T-cell (primary cell): ENCODE measurements around the gene KRTAP4-6. TPM values are rescaled to one million over a fixed set of nuclear protein-coding genes. Genes with fewer than 3 reads are reported as not detected.
A peak's percentile ranks its signal among the peaks of the same experiment; 100 is the strongest.
"Not testable (repeated sequence)": the region's sequence is repeated elsewhere in the genome, so short reads cannot be mapped to it uniquely, and the experiment has no call there.

Experiments used
- ATAC-seq, 4 experiments: fragments of 200-7000 bp in 3 of 4; fragments of 150-1000 bp in 1 of 4; cut with Tn5 transposase; replicated peaks in 1 of 4; 1 replicate in 3 of 4; 2 replicates in 1 of 4; pipeline ENCODE4 v1.10.0; 2021; ENCODE audit warnings: moderate library complexity in 3 of 4, mild to moderate bottlenecking in 2 of 4, moderate number of reproducible peaks in 1 of 4
- CTCF ChIA-PET, 2 donors: fragments of 300-600 bp; sonication (Branson Sonifier 250); formaldehyde crosslinking; loops; one replicate each; lab custom pipeline; 2022; ENCODE audit warnings: antibody characterized with exemption in 2 of 2; lab: Charles Lee
- POLR2A ChIA-PET, 2 donors: fragments of 300-600 bp; sonication (Branson Sonifier 250); formaldehyde crosslinking; loops; one replicate each; lab custom pipeline; 2022; ENCODE audit warnings: antibody characterized with exemption in 2 of 2; lab: Charles Lee
- DNase-seq, 35 experiments: peaks; one replicate each; pipeline versions ENCODE4 v3.0.0 to v3.0.0-alpha.2; 2013 to 2023
- H3K27ac ChIP-seq: one replicate; pipeline ENCODE4 v1.5.1; 2013; ENCODE audit warnings: low read length
- H3K27me3 ChIP-seq, 2 experiments: replicated peaks in 1 of 2; 1 replicate in 1 of 2; 2 replicates in 1 of 2; pipeline versions ENCODE4 v1.6.1 to v1.7.0; 2013; ENCODE audit warnings: low read length in 1 of 2, mixed read lengths in 1 of 2; ENCODE audit not compliant: control insufficient read depth in 2 of 2, insufficient read depth in 2 of 2; ENCODE audit errors: extremely low read depth in 1 of 2
- H3K36me3 ChIP-seq, 2 donors: 1 replicate in 1 of 2; 2 replicates in 1 of 2; pipeline versions ENCODE4 v1.6.1 to v1.7.0; 2013; ENCODE audit warnings: low read length in 1 of 2; ENCODE audit not compliant: control insufficient read depth in 2 of 2, insufficient read depth in 1 of 2; ENCODE audit errors: extremely low read depth in 1 of 2
- H3K4me1 ChIP-seq, 2 experiments: 1 replicate in 1 of 2; 2 replicates in 1 of 2; pipeline versions ENCODE4 v1.6.1 to v1.7.0; 2013; ENCODE audit warnings: low read length in 2 of 2, mixed read lengths in 1 of 2; ENCODE audit not compliant: insufficient read depth in 2 of 2, control insufficient read depth in 1 of 2; ENCODE audit errors: extremely low read depth in 1 of 2
- H3K4me3 ChIP-seq, 2 donors: 1 replicate in 1 of 2; 2 replicates in 1 of 2; pipeline versions ENCODE4 v1.5.1 to v1.7.0; 2013; ENCODE audit warnings: mild to moderate bottlenecking in 2 of 2, low read length in 1 of 2, moderate library complexity in 1 of 2; ENCODE audit not compliant: control insufficient read depth in 1 of 2; ENCODE audit errors: extremely low read depth in 1 of 2
- H3K9me3 ChIP-seq: 2 replicates; pipeline ENCODE4 v1.7.0; 2013
- H3K27ac Mint-ChIP-seq, 2 donors: one replicate each; pipeline ENCODE4 v1.8.0; 2020 to 2021; ENCODE audit warnings: mild to moderate bottlenecking in 2 of 2, mixed read lengths in 2 of 2
- H3K27me3 Mint-ChIP-seq, 2 donors: one replicate each; pipeline ENCODE4 v1.8.0; 2021 to 2022; ENCODE audit warnings: mixed read lengths in 2 of 2
- H3K36me3 Mint-ChIP-seq: one replicate; pipeline ENCODE4 v1.8.0; 2021; ENCODE audit warnings: mixed read lengths
- H3K4me1 Mint-ChIP-seq, 3 donors: one replicate each; pipeline ENCODE4 v1.8.0; 2020 to 2022; ENCODE audit warnings: mixed read lengths in 3 of 3, mild to moderate bottlenecking in 1 of 3
- H3K4me3 Mint-ChIP-seq, 3 donors: one replicate each; pipeline ENCODE4 v1.8.0; 2020 to 2022; ENCODE audit warnings: mild to moderate bottlenecking in 3 of 3, mixed read lengths in 3 of 3, moderate library complexity in 3 of 3
- H3K9me3 Mint-ChIP-seq, 3 donors: one replicate each; pipeline ENCODE4 v1.8.0; 2020 to 2022; ENCODE audit warnings: mixed read lengths in 3 of 3
- WGBS: methylation state at CpG from one replicate; pipeline ENCODE4 v1.1.5; 2013; ENCODE audit warnings: missing lambda C conversion rate; ENCODE audit not compliant: insufficient coverage; 5-methylcytosine and 5-hydroxymethylcytosine counted together
- total RNA-seq, 35 experiments: library from RNA in 6 of 35; stranded (reverse) in 6 of 35; fragments of 120-200 nt in 1 of 35; gene quantifications; one replicate each; pipeline versions ENCODE4 v1.2.1 to v1.2.4 and lab custom pipeline; 2013 to 2026

KRTAP4-6 gene
- total RNA-seq, 5 donors from 2014 or later (not counting 1 experiment from before 2014, with no cell fraction given), result not detected

GRCh38 chr17:41111151-41111885 lies 29.0 kb downstream of the KRTAP4-6 start:
- no peak for ATAC-seq
- no peak overlapping the region for H3K27ac ChIP-seq
- no peaks in the 10 kb centered on the region for H3K9me3 ChIP-seq
- no peak overlapping the region for H3K27ac Mint-ChIP-seq
- no CpG with 5 or more reads among the region's 2 CpGs for WGBS
- no peaks in the 10 kb centered on the region for H3K36me3 ChIP-seq
- CTCF ChIA-PET, result no interaction called here
- no peaks in the 10 kb centered on the region for H3K4me1 ChIP-seq
- H3K9me3 Mint-ChIP-seq, result peaks cover 0 to 11% (median 0%) of the 10 kb centered on the region in 3 donors
- H3K27me3 ChIP-seq, result peaks cover 0 to 6% of the 10 kb centered on the region in 2 experiments
- POLR2A ChIA-PET, result no interaction called here
- H3K4me3 Mint-ChIP-seq, result no peak overlapping the region
- H3K36me3 Mint-ChIP-seq, result peaks cover 8% of the 10 kb centered on the region
- H3K4me1 Mint-ChIP-seq, result peaks cover 3 to 10% (median 7%) of the 10 kb centered on the region in 3 donors
- peaks cover 0 to 8% of the 10 kb centered on the region in 2 donors for H3K27me3 Mint-ChIP-seq
- no peak for DNase-seq
- H3K4me3 ChIP-seq, result no peak overlapping the region

DNA sequence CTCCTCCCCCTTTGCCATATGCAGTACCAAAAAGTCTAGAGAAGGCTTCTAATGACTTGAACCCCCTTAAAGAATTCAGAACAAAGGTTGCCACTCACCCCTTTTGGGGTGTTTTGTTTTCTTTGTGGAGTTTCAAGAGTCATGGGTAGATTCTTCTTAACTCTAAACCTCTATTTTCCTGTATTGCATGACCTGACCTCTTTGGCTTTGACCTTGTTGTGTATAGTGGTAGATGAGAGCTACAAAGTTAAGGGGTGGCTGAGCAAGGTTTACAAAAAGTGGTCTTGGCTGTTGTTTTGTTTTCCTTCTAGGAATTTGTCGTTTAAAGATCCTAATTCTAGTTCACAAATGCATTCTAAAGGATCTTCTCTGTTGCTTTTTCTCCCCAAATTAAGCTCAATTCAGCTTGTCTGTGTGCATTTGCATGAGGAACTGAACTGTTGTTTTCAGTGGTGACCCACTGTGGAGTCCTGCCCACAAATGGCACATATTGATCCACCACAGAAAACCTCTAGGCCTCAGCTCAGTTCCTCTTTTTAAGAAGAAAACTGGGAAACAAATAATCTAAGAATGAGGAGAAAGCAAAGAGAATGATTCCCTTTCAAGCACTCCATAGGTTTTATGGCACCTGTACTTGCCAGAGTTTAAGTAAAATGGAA lies 31.5 kb downstream of the KRTAP4-6 start:
- H3K27ac ChIP-seq, H3K4me3 Mint-ChIP-seq, H3K27me3 ChIP-seq, H3K27ac Mint-ChIP-seq, ATAC-seq, H3K36me3 Mint-ChIP-seq, H3K9me3 ChIP-seq, H3K4me3 ChIP-seq, DNase-seq, CTCF ChIA-PET, H3K4me1 ChIP-seq, H3K36me3 ChIP-seq, H3K4me1 Mint-ChIP-seq, POLR2A ChIA-PET: not testable (repeated sequence)
- WGBS, result no CpG with 5 or more reads among the region's 1 CpG
- peaks cover 0 to 11% (median 0%) of the 10 kb centered on the region in 3 donors for H3K9me3 Mint-ChIP-seq
- peaks cover 5 to 10% of the 10 kb centered on the region in 2 donors for H3K27me3 Mint-ChIP-seq

- no peak for ATAC-seq
- ChIA-PET CTCF (no interaction called here), POLR2A (no interaction called here)
- Mint-ChIP-seq H3K27me3 (peaks cover 5 to 10% of the 10 kb centered on the region in 2 donors), H3K9me3 (peaks cover 0 to 11% (median 0%) of the 10 kb centered on the region in 3 donors), H3K36me3 (peaks cover 6% of the 10 kb centered on the region), H3K27ac (no peak overlapping the region), H3K4me1 (peaks cover 3 to 10% (median 6%) of the 10 kb centered on the region in 3 donors), H3K4me3 (no peak overlapping the region)
- Histone ChIP-seq H3K9me3 (no peaks in the 10 kb centered on the region), H3K27ac (no peak overlapping the region), H3K4me3 (no peak overlapping the region), H3K4me1 (no peaks in the 10 kb centered on the region), H3K27me3 (no peaks in the 10 kb centered on the region), H3K36me3 (no peaks in the 10 kb centered on the region)
- no peak for DNase-seq
- WGBS, result no CpG with 5 or more reads among the region's 1 CpG
Measured at GRCh38 chr17:41107941-41108450, 32.3 kb downstream of the KRTAP4-6 start.

DNA sequence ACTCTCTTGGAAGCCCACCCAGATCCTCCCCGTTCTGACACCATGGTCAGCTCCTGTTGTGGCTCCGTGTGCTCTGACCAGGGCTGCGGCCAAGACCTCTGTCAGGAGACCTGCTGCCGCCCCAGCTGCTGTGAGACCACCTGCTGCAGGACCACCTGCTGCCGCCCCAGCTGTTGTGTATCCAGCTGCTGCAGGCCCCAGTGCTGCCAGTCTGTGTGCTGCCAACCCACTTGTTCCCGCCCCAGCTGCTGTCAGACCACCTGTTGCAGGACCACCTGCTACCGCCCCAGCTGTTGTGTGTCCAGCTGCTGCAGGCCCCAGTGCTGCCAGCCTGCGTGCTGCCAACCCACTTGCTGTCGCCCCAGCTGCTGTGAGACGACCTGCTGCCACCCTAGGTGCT lies 35.0 kb downstream of the KRTAP4-6 start, which contains the start of gene KRTAP4-9:
KRTAP4-9 (plus strand) TSS at position 43 of the 400 bp plus-strand sequence; CDS start at position 43, 0 bp downstream.
- POLR2A ChIA-PET, H3K9me3 Mint-ChIP-seq, H3K9me3 ChIP-seq, H3K36me3 Mint-ChIP-seq, H3K4me3 Mint-ChIP-seq, H3K27me3 ChIP-seq, H3K27ac ChIP-seq, CTCF ChIA-PET, H3K4me3 ChIP-seq, DNase-seq, ATAC-seq, H3K27me3 Mint-ChIP-seq, H3K36me3 ChIP-seq, H3K4me1 ChIP-seq: not testable (repeated sequence)
- peak within 1 kb of the TSS in 1 of 2 donors; percentile 41 for H3K27ac Mint-ChIP-seq
- peaks cover 3 to 12% (median 8%) of the 10 kb centered on the region in 3 donors for H3K4me1 Mint-ChIP-seq
- WGBS, result 74% methylated on average over 9 of the region's 10 CpGs

- ATAC-seq, H3K36me3 Mint-ChIP-seq, H3K27ac Mint-ChIP-seq, H3K4me3 ChIP-seq, H3K27ac ChIP-seq, H3K9me3 Mint-ChIP-seq, H3K9me3 ChIP-seq, H3K4me1 ChIP-seq, H3K36me3 ChIP-seq, CTCF ChIA-PET, POLR2A ChIA-PET, H3K4me3 Mint-ChIP-seq, H3K27me3 ChIP-seq, H3K27me3 Mint-ChIP-seq, DNase-seq: not testable (repeated sequence)
- no CpG with 5 or more reads among the region's 2 CpGs for WGBS
- H3K4me1 Mint-ChIP-seq, result peaks cover 10 to 21% (median 16%) of the 10 kb centered on the region in 3 donors
Measured at GRCh38 chr17:41104386-41105038, 35.8 kb downstream of the KRTAP4-6 start.

- H3K36me3 ChIP-seq, result no peaks in the 10 kb centered on the region
- peaks cover 10 to 19% (median 16%) of the 10 kb centered on the region in 3 donors for H3K4me1 Mint-ChIP-seq
- no peaks in the 10 kb centered on the region for H3K9me3 Mint-ChIP-seq
- no peaks in the 10 kb centered on the region for H3K4me1 ChIP-seq
- no peaks in the 10 kb centered on the region for H3K36me3 Mint-ChIP-seq
- DNase-seq (no peak), ATAC-seq (no peak)
- no peaks in the 10 kb centered on the region for H3K9me3 ChIP-seq
- H3K4me3 Mint-ChIP-seq, result no peak overlapping the region
- H3K27ac Mint-ChIP-seq, result no peak overlapping the region
- CTCF ChIA-PET, result no interaction called here
- H3K27me3 ChIP-seq, result peaks cover 0 to 2% of the 10 kb centered on the region in 2 experiments
- POLR2A ChIA-PET, result no interaction called here
- H3K27ac ChIP-seq, result no peak overlapping the region
- no peak overlapping the region for H3K4me3 ChIP-seq
- peaks cover 5 to 6% of the 10 kb centered on the region in 2 donors for H3K27me3 Mint-ChIP-seq
- no CpG with 5 or more reads among the region's 1 CpG for WGBS
Measured at GRCh38 chr17:41103896-41104295, 36.4 kb downstream of the KRTAP4-6 start.
